Progenitor cell of endocrine pancreas (in vitro differentiated cells): Measurements from ENCODE around the gene KRTAP4-16. TPM values are rescaled to one million over a fixed set of nuclear protein-coding genes. Genes with fewer than 3 reads are reported as not detected.
"Not testable (repeated sequence)": the region's sequence is repeated elsewhere in the genome, so short reads cannot be mapped to it uniquely, and the experiment has no call there.

Experiments
- DNase-seq: peaks from one replicate; pipeline ENCODE4 v3.0.0; 2021; ENCODE audit warnings: low spot score; ENCODE audit not compliant: unreplicated experiment
- H3K27ac Mint-ChIP-seq: 2 replicates; pipeline ENCODE4 v1.8.0; 2021; ENCODE audit warnings: mild to moderate bottlenecking, moderate library complexity, mixed read lengths
- H3K27me3 Mint-ChIP-seq: 2 replicates; pipeline ENCODE4 v1.8.0; 2021; ENCODE audit warnings: mixed read lengths
- H3K36me3 Mint-ChIP-seq: 2 replicates; pipeline ENCODE4 v1.8.0; 2022; ENCODE audit warnings: mixed read lengths; ENCODE audit not compliant: insufficient read depth
- H3K4me1 Mint-ChIP-seq: 2 replicates; pipeline ENCODE4 v1.8.0; 2021; ENCODE audit warnings: low read depth, mixed read lengths
- H3K4me3 Mint-ChIP-seq: 2 replicates; pipeline ENCODE4 v1.8.0; 2021; ENCODE audit warnings: low read depth, mild to moderate bottlenecking, moderate library complexity, mixed read lengths
- H3K9me3 Mint-ChIP-seq: 2 replicates; pipeline ENCODE4 v1.8.0; 2021; ENCODE audit warnings: low read depth, mixed read lengths
- total RNA-seq: library from RNA; stranded (reverse); gene quantifications from 2 replicates; pipeline ENCODE4 v1.2.1, GENCODE V29; 2021
- TF ChIP-seq, protein P1 (sequence below): fragments of 200-600 bp; sonication (generic); IDR thresholded peaks from one replicate; pipeline ENCODE4 v1.5.0; 2021; ENCODE audit warnings: antibody characterized with exemption, mild to moderate bottlenecking; ENCODE audit not compliant: unreplicated experiment

Gene KRTAP4-16
- total RNA-seq, 1 donor from 2014 or later = not detected

DNA sequence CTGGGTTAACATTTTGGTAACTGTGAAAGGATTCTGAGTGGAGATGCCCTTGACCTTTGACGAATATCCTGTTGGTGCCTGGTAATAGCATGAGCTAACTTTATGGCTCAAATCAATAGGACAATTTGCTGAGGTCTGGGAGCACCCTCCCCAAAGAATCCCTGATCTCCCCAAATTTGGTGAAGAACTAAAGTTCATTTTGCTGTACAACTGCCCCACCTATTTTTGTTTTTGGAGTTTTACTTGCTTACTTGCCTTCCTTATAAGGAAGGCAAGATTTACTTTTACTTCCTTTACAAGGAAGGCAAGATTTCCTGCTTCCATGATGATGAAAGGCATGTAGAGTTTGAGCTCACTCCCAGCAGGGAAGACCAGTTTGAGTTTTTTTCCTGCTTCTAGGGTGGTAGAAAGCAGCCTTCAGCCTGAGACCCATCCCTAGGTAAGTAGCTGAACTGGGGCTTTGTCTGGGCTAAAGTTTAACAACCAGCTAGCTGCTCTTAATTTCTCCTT is 6.0 kb upstream of the KRTAP4-16 start:
- peaks cover 5% of the 10 kb centered on the region for H3K27me3 Mint-ChIP-seq
- no peak overlapping the region for H3K27ac Mint-ChIP-seq
- no peaks in the 10 kb centered on the region for H3K36me3 Mint-ChIP-seq

DNA sequence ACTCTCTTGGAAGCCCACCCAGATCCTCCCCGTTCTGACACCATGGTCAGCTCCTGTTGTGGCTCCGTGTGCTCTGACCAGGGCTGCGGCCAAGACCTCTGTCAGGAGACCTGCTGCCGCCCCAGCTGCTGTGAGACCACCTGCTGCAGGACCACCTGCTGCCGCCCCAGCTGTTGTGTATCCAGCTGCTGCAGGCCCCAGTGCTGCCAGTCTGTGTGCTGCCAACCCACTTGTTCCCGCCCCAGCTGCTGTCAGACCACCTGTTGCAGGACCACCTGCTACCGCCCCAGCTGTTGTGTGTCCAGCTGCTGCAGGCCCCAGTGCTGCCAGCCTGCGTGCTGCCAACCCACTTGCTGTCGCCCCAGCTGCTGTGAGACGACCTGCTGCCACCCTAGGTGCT is 3.3 kb upstream of the KRTAP4-16 start, which contains the start of gene KRTAP4-9:
Gene KRTAP4-9, plus strand, starts transcription at position 43 of the 400 bp plus-strand sequence. Its CDS starts 0 bp downstream, at position 43.
- not testable (repeated sequence) for H3K36me3 Mint-ChIP-seq, H3K4me3 Mint-ChIP-seq, H3K9me3 Mint-ChIP-seq, H3K27ac Mint-ChIP-seq, H3K27me3 Mint-ChIP-seq, H3K4me1 Mint-ChIP-seq, DNase-seq

More for the DNA sequence above, 6.0 kb upstream of the KRTAP4-16 start:
- Mint-ChIP-seq H3K4me1 (peaks cover 6% of the 10 kb centered on the region), H3K4me3 (no peak overlapping the region), H3K9me3 (peaks cover 12% of the 10 kb centered on the region)
- TF ChIP-seq, protein P1, sequence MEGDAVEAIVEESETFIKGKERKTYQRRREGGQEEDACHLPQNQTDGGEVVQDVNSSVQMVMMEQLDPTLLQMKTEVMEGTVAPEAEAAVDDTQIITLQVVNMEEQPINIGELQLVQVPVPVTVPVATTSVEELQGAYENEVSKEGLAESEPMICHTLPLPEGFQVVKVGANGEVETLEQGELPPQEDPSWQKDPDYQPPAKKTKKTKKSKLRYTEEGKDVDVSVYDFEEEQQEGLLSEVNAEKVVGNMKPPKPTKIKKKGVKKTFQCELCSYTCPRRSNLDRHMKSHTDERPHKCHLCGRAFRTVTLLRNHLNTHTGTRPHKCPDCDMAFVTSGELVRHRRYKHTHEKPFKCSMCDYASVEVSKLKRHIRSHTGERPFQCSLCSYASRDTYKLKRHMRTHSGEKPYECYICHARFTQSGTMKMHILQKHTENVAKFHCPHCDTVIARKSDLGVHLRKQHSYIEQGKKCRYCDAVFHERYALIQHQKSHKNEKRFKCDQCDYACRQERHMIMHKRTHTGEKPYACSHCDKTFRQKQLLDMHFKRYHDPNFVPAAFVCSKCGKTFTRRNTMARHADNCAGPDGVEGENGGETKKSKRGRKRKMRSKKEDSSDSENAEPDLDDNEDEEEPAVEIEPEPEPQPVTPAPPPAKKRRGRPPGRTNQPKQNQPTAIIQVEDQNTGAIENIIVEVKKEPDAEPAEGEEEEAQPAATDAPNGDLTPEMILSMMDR = no peak
- DNase-seq = no peak

DNA sequence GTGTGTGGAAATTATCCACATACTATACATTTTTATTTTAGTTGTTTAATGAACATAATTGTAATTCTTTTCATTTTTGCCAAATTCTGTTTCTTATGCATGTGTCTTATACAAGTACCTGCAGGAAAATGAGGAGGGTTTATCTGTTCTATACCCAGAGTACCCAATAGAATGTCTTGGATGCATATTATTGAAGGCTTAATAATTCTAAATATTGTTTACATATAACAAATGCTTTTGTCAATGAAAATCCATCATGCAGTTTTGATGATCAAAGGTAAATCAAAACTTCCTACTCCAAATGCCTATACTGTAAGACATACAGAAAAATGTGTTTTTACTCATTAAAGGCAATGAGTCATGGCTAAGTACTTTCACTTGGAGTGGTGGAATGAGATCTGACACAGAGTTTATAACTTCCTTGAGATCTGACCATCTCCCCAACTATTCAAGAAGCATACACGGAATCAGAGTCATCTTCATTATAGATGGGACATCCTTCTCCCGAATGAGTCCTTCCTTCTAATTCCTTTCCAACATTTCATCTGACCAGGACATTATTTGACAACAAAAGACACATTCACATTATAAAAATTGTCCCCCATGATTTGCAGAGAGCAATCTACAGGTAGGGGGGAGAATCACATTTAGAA is 2.5 kb upstream of the KRTAP4-16 start:
- not testable (repeated sequence) for H3K4me1 Mint-ChIP-seq, H3K9me3 Mint-ChIP-seq, H3K27ac Mint-ChIP-seq, H3K36me3 Mint-ChIP-seq, DNase-seq, H3K4me3 Mint-ChIP-seq, H3K27me3 Mint-ChIP-seq

DNA sequence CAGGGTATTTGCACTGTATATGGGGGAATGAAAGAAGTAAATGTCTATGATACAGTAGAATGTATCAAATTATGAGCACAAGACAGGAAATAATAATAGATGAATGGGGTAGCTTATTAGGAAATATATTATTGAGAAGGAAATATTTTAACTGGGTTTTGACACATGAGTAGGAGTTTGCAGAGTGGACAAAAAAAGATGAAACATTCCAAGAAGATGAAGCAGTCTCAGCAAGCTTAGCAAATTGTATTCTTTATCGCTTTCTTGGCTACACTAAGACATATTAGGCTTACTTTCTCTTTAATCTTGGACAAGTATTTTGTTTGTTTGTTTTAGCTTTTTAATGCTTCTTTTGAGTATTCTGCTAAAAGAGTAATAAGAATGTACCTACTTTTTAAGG is 1.9 kb upstream of the KRTAP4-16 start:
- no peak for DNase-seq
- TF ChIP-seq, protein P1 = no peak
- Mint-ChIP-seq H3K27me3 (peaks cover 8% of the 10 kb centered on the region), H3K9me3 (peaks cover 4% of the 10 kb centered on the region), H3K4me1 (peaks cover 6% of the 10 kb centered on the region), H3K4me3 (no peak overlapping the region), H3K27ac (no peak overlapping the region), H3K36me3 (no peaks in the 10 kb centered on the region)

DNA sequence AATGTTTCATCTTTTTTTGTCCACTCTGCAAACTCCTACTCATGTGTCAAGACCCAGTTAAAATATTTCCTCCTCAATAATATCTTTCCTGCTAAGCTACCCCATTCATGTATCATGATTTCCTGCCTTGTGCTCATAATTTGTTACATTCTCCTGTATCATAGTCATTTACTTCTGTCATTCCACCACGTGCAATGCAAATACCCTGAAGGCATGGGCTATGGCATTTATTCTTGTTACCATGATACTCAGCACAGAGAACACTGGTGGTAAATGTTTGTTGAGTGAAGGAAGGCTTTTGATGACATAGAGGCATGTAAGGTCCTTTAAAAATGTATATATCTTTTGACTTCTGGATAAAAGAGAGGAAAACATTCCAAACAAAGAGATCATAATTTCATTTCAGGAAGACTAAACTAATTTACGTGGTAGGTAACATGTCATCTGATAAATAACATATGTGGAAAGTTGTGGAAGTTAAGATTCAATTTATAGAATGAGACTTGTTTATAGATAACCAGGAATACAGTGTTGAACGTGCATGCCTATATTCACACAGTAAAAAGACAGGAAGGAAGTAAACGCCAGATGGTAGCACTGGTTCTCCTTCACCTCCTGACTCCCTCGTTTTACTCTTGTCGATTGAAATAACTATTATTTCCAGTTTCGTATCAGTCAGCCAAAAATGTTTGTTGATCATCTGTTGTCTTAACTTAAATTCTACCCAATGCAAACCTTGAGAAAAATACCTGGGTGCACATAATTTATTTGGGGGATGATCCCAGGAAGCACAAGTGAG is 2.1 kb downstream of the KRTAP4-16 start:
- not testable (repeated sequence) for DNase-seq, H3K9me3 Mint-ChIP-seq, H3K4me3 Mint-ChIP-seq, H3K27ac Mint-ChIP-seq, H3K27me3 Mint-ChIP-seq, H3K36me3 Mint-ChIP-seq
- H3K4me1 Mint-ChIP-seq = peaks cover 14% of the 10 kb centered on the region

DNA sequence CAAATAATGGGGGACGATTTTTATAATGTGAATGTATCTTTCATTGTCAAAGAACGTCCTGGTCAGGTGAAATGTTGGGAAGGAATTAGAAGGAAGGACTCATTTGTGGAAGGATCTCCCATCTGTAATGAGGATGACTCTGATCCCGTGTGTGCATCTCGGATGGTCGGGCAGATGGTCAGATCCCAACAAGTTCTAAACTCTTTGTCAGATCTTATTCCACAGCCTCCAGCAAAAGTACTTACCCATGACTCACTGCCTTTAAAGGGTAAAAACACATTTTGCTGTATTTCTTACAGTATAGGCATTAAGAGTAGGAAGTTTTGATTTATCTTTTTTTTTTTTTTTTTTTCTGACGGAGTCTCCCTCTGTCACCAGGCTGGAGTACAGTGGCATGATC is 3.5 kb downstream of the KRTAP4-16 start:
- H3K4me3 Mint-ChIP-seq = no peak overlapping the region
- no peaks in the 10 kb centered on the region for H3K9me3 Mint-ChIP-seq
- H3K36me3 Mint-ChIP-seq = no peaks in the 10 kb centered on the region
- H3K27me3 Mint-ChIP-seq = peaks cover 8% of the 10 kb centered on the region
- H3K27ac Mint-ChIP-seq = no peak overlapping the region
- TF ChIP-seq, protein P1 = no peak
- DNase-seq = no peak
- H3K4me1 Mint-ChIP-seq = peaks cover 19% of the 10 kb centered on the region
